ENCODE results near the gene PTPRJ.

Gene PTPRJ

DNA sequence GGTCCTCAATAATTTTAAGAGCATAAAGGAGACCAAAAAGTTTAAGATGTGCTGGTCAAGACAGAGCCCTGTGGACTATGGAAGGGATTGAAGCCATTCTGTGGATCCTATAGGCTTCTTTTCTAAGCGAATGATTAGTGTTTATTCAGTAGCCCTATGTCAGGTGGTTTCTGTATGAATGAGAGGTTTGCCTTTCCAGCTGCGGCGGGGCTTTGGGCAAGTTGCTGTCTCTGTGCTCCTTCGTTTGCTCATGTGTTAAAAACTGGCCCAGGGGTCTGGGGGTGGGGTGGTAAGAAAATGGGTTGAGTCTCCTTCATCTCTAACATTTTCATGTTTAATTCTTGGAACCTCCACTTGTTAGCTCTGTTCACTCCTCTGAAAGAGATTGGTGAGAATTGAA, 105.3 kb downstream of the PTPRJ start:
- no peaks in the 10 kb centered on the region for H3K36me3 ChIP-seq
- no peak for DNase-seq
- H3K27ac ChIP-seq, result no peak overlapping the region
- H3K4me3 ChIP-seq (ENCODE audit: low read depth, low read length), result no peak overlapping the region
- TF ChIP-seq, protein P1, sequence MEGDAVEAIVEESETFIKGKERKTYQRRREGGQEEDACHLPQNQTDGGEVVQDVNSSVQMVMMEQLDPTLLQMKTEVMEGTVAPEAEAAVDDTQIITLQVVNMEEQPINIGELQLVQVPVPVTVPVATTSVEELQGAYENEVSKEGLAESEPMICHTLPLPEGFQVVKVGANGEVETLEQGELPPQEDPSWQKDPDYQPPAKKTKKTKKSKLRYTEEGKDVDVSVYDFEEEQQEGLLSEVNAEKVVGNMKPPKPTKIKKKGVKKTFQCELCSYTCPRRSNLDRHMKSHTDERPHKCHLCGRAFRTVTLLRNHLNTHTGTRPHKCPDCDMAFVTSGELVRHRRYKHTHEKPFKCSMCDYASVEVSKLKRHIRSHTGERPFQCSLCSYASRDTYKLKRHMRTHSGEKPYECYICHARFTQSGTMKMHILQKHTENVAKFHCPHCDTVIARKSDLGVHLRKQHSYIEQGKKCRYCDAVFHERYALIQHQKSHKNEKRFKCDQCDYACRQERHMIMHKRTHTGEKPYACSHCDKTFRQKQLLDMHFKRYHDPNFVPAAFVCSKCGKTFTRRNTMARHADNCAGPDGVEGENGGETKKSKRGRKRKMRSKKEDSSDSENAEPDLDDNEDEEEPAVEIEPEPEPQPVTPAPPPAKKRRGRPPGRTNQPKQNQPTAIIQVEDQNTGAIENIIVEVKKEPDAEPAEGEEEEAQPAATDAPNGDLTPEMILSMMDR (IDR thresholded peaks at IDR 0.05; ENCODE audit: low read depth, low read length), result no peak
- H3K27me3 ChIP-seq (ENCODE audit: insufficient read depth, low read depth, severe bottlenecking), result no peaks in the 10 kb centered on the region
- H3K9me3 ChIP-seq (ENCODE audit: severe bottlenecking), result no peaks in the 10 kb centered on the region

DNA sequence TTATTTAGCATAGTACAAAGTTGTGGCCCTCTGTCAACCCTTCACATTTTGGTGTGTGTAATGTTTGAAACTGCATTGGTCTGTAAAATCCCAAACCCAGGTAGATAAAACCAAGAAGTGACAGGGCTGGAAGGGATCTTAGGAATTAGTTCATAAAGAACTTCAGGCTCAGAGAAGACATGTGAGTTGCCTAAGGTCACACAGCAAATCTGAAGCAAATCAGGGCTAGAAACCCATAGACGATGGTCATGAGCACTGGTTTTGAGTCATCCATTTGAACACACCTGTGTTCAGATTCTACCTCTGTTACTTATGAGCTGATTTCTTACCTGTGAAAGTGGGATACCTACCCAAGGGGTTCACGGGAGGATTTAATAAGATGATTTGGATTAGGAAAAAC, 107.1 kb downstream of the PTPRJ start:
- H3K27ac ChIP-seq, result no peak overlapping the region

DNA sequence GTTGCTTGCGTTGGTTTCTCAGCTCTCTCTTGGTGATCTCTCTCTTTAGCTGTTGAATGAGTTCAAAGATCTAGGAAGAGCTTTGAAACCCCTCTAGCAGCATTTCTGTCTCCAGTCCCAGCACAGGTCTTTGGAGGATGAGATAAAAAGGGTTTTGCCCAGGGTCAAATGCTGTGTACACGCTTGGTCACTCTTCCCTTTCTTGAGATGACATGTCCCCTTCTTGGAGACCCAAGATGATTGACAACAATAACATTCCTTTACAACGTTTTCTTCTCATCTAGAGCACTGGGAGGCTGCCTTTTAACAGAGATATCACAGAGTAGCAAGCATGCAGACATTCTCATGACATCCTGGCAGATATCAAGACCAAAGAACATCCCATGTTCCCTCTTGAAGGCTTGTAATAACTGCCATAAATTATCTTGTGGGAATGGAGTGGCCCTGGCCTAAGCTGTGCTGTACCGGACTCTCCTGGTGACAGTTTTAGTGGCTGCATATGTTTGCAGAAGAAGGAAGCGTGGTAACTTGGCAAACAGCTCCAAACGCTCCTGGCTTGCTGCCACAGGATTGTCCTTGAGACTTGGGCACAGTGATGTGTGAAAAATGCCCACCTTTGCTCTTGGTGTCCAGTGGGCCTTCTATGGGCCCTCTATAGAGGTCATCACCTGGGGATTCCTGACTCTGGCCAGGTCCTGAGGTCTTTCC, 107.8 kb downstream of the PTPRJ start:
- Histone ChIP-seq H3K4me3 (ENCODE audit: low read depth, low read length) (no peak overlapping the region), H3K27me3 (ENCODE audit: insufficient read depth, low read depth, severe bottlenecking) (no peaks in the 10 kb centered on the region), H3K36me3 (no peaks in the 10 kb centered on the region), H3K27ac (no peak overlapping the region), H3K9me3 (ENCODE audit: severe bottlenecking) (no peaks in the 10 kb centered on the region)
- DNase-seq, result no peak
- TF ChIP-seq, protein P1 (IDR thresholded peaks at IDR 0.05; ENCODE audit: low read depth, low read length), result no peak

More for the DNA sequence above, 107.1 kb downstream of the PTPRJ start:
- no peak for DNase-seq
- H3K9me3 ChIP-seq (ENCODE audit: severe bottlenecking), result no peaks in the 10 kb centered on the region
- H3K36me3 ChIP-seq, result no peaks in the 10 kb centered on the region
- H3K4me3 ChIP-seq (ENCODE audit: low read depth, low read length), result no peak overlapping the region
- TF ChIP-seq, protein P1 (IDR thresholded peaks at IDR 0.05; ENCODE audit: low read depth, low read length), result no peak
- H3K27me3 ChIP-seq (ENCODE audit: insufficient read depth, low read depth, severe bottlenecking), result no peaks in the 10 kb centered on the region

DNA sequence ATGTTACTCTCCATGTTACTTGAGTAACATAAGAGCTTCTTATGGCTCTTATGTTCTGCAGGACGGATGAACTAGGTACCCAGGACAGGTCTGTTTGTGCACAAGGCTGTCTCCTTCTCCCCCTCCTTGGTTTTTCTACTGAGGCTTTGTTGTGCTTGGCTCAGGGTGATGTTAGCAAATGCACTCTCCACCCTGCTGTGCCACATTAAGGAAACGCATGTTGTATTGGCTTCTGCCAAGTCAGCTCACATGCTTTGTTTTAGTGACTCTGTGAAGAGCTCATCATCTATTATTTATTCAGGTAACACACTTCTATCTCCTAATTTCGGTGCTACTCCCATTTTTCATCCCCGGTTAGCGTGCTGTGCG, 108.3 kb downstream of the PTPRJ start:
- H3K4me3 ChIP-seq (ENCODE audit: low read depth, low read length), result no peak overlapping the region
- no peak overlapping the region for H3K27ac ChIP-seq
- no peaks in the 10 kb centered on the region for H3K27me3 ChIP-seq (ENCODE audit: insufficient read depth, low read depth, severe bottlenecking)
- TF ChIP-seq, protein P1 (IDR thresholded peaks at IDR 0.05; ENCODE audit: low read depth, low read length), result no peak
- H3K9me3 ChIP-seq (ENCODE audit: severe bottlenecking), result no peaks in the 10 kb centered on the region
- H3K36me3 ChIP-seq, result no peaks in the 10 kb centered on the region
- no peak for DNase-seq

DNA sequence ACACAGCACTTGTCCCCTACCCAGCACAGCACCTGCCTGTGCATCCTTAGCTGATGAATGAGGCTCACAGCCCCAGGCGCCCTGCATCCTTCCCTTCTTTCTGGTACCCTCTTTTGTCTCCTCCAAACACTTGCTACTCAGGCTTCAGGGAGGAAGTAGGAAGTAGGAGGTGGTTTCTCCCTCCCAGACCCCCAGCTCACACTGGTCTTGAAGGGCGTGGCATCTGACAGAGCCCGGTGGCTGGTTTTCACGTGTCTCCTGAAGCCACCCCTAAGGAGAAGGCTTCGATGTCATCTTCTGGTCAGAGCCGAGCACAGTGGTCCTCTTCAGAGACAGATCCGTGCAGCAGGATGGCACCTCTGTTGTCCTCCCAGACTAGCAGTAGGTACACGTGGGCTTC, 109.8 kb downstream of the PTPRJ start:
- Histone ChIP-seq H3K36me3 (no peaks in the 10 kb centered on the region), H3K27me3 (ENCODE audit: insufficient read depth, low read depth, severe bottlenecking) (no peaks in the 10 kb centered on the region), H3K9me3 (ENCODE audit: severe bottlenecking) (no peaks in the 10 kb centered on the region), H3K27ac (no peak overlapping the region), H3K4me3 (ENCODE audit: low read depth, low read length) (no peak overlapping the region)
- DNase-seq, result no peak
- TF ChIP-seq, protein P1 (IDR thresholded peaks at IDR 0.05; ENCODE audit: low read depth, low read length), result no peak

All from WERI-Rb-1 (cell line).